HFF-Myc (cell line): Measurements from ENCODE around the gene TTLL10.
"Not testable (repeated sequence)": the region's sequence is repeated elsewhere in the genome, so short reads cannot be mapped to it uniquely, and the experiment has no call there.

Experiments used
- DNase-seq: peaks from one replicate; pipeline ENCODE4 v3.0.0-alpha.2; 2011; ENCODE audit warnings: low read depth; ENCODE audit errors: extremely low read depth
- H3K4me3 ChIP-seq: replicated peaks from 2 replicates; pipeline ENCODE4 v1.5.1; 2011; ENCODE audit warnings: low read depth, mild to moderate bottlenecking, control low read depth, low read length
- TF ChIP-seq, protein P1 (sequence below): IDR thresholded peaks from 2 replicates; pipeline ENCODE4 v1.5.1; 2012; ENCODE audit warnings: mild to moderate bottlenecking, low read depth, low read length, control low read depth; ENCODE audit errors: missing control alignments

Gene TTLL10

DNA sequence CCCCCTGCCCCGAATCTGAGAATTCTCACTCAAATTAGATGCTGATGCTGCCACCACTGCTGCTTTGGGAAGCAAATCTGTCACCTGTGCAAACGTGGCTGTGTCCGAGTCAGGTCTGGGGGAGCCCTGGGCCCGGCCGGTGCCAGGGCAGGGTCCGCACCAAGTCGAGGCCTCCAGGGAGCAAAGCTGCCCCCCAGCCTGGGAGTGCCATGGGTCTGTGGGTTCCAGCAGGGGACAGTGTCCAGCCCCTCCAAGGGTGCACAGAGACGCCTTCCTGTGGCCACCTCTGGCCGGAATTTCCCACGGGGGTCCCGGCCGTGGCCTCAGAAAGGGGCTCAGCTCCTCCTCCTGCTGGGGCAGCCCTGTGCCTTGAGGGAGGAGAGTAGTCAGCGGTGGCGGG, 27.7 kb upstream of the TTLL10 start:
- DNase-seq: no peak
- H3K4me3 ChIP-seq: no peak overlapping the region
- TF ChIP-seq, protein P1, sequence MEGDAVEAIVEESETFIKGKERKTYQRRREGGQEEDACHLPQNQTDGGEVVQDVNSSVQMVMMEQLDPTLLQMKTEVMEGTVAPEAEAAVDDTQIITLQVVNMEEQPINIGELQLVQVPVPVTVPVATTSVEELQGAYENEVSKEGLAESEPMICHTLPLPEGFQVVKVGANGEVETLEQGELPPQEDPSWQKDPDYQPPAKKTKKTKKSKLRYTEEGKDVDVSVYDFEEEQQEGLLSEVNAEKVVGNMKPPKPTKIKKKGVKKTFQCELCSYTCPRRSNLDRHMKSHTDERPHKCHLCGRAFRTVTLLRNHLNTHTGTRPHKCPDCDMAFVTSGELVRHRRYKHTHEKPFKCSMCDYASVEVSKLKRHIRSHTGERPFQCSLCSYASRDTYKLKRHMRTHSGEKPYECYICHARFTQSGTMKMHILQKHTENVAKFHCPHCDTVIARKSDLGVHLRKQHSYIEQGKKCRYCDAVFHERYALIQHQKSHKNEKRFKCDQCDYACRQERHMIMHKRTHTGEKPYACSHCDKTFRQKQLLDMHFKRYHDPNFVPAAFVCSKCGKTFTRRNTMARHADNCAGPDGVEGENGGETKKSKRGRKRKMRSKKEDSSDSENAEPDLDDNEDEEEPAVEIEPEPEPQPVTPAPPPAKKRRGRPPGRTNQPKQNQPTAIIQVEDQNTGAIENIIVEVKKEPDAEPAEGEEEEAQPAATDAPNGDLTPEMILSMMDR: no peak

DNA sequence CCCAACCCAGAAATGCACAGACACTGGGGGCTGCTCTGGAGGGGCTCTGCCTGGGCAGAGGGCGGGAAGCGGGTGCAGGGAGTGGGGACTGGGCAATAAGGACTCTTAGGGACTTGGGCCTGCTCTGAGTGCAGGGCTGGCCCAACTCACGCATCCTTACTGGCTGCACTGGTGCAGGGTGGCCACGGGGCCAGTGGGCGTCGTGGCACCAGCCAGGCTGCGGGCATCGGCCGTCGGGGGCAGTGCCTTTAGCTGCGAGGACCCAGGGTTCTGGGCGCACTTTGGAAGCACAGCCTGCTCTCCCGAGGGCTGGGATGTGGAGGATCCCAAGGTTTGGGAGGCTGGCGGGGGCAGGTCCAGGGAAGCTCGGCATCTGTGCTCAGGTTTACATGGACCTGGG, 27.1 kb upstream of the TTLL10 start:
- no peak overlapping the region for H3K4me3 ChIP-seq
- TF ChIP-seq, protein P1: no peak
- DNase-seq: no peak

DNA sequence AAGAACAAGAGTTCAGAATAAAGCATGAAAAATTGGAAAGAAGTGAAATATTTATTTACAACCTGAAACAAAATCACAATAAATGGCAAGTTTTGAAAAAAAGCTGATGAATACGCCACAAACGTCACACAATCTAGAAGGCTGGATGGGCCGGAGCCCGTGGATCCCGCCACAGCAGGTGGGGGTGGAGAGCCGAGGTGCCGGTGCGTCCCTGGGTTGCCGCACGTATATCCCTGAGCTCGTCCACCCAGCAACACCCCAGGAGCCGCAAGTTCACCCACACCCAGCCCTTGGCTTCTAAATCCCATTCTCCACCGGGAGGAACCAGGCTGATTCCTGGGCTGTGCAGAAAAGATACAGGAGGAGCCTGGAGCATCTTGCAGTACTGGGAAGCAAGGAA, 25.6 kb upstream of the TTLL10 start:
- no peak overlapping the region for H3K4me3 ChIP-seq
- TF ChIP-seq, protein P1: no peak
- DNase-seq: no peak

DNA sequence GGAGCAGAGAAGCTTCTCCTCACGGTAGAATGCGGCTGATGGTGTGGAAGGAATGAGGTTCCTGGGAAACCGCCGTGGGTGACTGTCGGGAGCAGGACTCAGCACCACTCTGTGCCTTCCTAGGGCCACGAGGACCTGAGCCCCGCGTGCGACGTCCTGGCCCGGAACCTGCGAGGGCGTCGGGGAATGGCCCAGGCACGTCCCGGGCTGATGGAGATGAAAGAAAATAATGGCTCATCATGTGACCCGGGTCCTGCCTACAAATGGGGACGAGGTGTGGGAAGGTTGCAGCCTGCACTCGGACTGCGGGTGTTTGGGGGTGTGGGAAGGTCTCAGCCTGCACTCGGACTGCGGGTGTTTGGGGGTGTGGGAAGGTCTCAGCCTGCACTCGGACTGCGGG, 25.1 kb upstream of the TTLL10 start:
- TF ChIP-seq, protein P1: no peak
- no peak overlapping the region for H3K4me3 ChIP-seq
- no peak for DNase-seq

DNA sequence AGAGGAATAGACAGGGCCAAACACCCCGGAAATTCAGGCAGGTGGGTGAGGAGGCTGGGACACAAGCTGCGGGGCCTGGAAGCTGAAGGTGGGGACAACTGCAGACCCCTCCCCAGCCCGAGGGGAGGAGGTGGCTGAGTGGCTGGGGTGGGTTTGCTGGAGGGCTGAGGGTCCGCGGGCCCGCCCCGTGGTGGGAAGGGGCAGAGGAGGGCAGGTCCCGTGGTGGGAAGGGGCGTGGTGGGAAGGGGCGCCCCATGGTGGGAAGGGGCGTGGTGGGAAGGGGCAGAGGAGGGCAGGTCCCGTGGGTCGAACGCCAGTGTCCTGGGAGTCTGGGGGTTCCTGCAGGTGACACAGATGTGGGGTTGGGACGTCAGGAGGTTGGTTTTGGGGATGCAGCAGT, 24.3 kb upstream of the TTLL10 start:
- DNase-seq: no peak
- TF ChIP-seq, protein P1: no peak
- H3K4me3 ChIP-seq: no peak overlapping the region

DNA sequence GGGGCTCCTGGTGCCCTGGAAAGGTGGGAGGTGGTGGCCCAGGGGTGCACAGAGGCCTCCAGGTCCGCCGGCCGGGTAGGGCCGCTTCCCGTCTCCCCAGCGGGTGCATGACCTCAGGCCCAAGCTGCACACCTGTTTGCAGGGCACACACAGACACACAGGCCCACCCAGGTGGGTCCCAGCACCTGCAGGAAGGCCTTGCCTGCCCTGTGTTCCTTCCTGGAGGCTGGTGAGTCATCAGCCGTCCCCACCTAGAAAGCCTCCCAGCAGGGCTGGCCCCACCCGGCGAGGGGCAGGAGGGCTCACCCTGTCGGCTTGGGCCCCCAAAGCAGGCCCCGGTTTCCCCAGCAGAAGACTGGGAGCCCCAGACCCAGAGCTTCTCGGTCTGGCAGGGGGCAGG, 23.6 kb upstream of the TTLL10 start:
- H3K4me3 ChIP-seq: no peak overlapping the region
- TF ChIP-seq, protein P1: no peak
- DNase-seq: no peak

DNA sequence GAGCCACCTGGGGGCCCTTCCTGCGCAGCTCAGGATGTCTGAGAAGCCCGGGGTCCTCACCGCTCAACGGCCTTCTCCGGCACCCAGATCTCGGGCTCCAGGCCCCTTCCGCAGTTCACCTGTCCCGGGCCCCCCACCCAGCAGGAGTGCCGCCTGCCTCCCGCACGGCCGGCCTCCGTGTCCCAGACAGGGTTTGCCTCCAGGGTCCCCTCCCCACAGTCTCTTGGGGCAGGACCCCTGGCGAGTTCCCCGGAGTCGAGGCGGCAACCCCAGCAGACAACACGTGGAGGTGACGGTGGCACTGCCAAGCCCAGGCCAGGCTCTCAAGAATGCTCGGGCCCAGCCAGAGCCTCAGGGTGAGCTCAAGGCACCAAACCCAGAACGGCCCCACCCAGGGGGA, 22.4 kb upstream of the TTLL10 start:
- no peak for DNase-seq
- TF ChIP-seq, protein P1: no peak
- no peak overlapping the region for H3K4me3 ChIP-seq

DNA sequence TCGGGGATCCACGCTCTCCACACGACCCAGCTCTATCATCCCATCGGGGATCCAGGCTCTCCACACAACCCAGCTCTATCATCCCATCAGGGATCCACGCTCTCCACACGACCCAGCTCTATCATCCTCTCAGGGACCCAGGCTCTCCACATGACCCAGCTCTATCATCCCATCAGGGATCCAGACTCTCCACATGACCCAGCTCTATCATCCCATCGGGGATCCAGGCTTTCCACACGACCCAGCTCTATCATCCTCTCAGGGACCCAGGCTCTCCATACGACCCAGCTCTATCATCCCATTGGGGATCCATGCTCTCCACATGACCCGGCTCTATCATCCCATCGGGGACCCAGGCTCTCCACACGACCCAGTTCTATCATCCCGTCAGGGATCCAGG, 21.2 kb upstream of the TTLL10 start:
- DNase-seq, H3K4me3 ChIP-seq: not testable (repeated sequence)

DNA sequence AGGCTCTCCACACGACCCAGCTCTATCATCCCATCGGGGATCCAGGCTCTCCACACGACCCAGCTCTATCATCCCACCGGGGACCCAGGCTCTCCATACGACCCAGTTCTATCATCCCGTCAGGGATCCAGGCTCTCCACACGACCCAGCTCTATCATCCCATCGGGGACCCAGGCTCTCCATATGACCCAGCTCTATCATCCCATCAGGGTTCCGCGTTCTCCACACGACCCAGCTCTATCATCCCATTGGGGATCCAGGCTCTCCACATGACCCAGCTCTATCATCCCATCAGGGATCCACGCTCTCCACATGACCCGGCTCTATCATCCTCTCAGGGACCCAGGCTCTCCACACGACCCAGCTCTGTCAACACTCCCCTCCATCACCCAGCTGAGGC, 20.5 kb upstream of the TTLL10 start:
- not testable (repeated sequence) for DNase-seq, H3K4me3 ChIP-seq
